Inflammatory macrophage treated with lipopolysaccharide for 1 hour (primary cell): ENCODE results near the gene CDK8.
A peak's percentile ranks its signal among the peaks of the same experiment; 100 is the strongest.

Source experiments
- DNase-seq, 2 donors: peaks; one replicate each; pipeline ENCODE4 v3.0.0-alpha.2; 2020 to 2022

The CDK8 gene

DNA sequence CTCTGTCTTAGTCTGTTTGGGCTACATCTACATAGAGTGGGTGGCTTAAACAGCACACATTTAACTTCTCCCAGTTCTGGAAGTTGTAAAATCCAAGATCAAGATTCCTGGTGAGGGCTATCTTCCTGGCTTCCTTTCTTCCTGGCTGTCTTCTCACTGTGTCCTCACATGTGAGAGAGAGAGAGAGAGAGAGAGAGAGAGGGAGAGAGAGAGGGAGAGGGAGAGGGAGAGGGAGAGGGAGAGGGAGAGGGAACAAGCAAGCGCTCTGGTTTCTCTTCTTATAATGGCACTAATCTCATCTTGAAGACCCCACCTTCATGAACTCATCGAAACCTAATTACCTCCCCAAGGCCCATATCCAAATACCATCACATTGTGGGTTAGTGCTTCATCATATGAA, 69.2 kb downstream of the CDK8 start:
- DNase-seq, result no peak

DNA sequence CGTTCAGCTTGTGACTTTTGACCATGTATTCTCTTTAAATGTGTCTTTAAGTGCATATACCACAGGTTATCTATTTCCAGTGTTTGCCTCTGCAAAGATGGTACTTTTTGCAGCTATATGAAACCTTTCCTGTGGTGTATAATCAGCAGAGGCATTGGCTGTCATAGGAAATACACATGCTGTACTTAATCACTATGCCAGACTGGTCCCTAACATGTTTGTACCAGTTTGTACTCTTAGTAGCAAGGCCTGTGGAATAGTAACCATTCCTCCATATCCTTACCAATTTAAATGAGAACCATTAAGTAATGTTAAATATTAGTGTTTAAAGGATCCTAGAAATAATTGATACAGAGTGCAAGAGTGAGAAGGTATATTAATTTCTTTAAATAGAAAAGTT, 69.8 kb downstream of the CDK8 start:
- no peak for DNase-seq

DNA sequence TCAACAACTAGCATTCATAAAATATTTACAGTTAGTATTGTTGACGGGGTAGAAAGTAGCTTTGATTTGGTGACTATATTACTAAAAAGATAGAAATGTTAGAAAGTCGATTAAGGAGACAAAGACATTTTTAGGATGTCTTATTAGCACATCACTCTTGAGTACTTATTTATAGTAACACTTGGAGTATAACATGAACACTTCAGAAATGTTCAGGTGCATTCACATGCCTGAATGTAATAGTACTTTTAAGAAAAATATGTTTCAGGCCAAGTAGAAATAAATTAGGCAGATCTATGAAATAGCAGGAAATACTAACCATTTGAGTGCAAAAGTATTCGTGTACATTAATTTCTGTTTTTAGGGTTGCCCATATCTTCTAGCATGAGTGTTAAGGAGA, 70.4 kb downstream of the CDK8 start:
- DNase-seq, result no peak

DNA sequence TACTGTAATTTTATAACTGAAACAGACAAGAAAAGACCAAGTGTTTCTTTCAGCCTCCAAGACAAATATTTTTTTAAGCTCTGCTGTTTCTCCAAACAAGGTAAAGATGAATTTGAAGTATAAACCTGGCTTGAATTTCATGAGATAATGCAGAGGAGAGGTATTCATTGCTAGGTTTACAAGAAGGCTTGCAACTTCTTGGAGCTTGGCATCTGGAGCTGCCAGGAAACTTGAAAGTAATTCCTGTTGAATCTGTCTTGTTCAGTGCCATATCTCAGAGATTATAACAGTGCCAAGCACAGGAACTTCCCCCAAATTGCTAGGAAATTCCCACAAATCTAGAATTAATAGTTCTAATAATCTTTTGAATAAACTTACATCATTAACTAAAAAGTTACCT, 70.9 kb downstream of the CDK8 start:
- DNase-seq, result no peak

DNA sequence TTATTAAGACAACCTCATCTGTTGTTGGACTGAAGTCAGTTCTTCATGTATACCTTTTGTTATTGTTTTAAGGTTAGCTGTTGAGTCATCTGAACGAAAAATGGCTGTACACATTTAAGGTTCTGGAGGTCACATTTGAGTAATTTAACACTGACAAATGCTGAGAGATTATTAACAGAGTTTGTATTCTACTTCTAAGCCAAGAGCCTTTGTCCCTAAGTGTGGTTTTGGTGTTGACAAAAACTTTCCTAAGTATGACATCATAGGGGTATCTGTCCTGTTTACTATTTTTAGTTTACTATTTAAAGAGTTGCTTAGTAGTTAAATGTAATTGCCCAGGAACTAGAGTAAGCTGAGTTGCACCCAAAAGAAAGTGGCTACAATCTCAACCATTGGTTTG, 71.9 kb downstream of the CDK8 start:
- DNase-seq, result no peak

DNA sequence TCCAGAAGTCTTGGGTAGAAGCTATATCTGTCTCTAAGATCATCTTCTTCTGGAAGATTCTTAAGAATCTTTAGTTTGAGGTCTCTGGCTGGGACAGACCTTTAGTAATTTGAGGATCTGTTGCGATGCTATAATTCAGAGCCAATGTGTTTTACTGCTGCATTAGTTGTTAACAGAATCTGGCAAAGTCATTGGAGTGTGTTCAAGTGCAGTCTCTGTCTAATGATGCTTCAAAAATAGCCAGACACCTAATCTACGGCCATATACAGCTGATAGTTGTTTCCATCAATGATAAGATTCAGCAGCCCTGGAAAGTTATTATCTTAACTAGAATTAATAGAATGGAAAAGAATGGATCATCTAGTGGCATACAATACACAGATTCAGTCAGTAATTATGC, 72.6 kb downstream of the CDK8 start:
- DNase-seq, result no peak

DNA sequence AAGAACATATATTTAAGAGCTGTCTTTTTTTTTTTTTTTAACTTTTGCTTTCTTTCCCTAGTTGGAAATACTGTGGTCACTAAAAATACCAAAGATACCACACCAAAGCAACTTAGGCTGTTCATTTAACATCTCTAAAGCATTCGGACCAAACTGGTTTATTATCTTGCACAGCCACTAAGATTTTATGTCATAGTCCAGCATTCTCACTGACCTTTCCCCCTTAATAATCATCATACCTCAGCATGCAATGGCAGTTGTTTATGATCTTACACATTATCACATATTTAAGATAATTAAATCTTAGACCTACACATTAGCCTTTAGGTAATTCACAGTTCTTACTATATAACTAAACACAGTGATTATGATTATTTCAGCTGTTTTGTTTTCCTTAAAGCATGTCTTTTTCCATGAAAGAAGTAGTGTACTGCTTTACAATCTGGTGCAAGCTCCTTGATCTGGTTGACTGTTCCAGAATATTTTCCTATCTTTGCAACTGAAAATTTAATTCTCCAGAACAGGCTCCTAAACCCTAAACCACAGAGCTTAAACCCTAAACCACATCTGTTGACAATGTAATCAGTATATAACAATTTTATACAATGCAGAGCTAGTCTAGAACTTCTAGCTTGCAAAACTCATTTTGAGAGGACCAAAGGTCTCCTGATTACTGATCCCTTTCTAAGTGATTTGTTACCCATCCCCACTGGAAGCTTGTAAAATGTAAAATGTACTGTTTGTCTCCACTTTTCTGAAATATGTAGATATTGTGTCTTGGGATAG, 74.2 kb downstream of the CDK8 start:
- DNase-seq, result no peak

DNA sequence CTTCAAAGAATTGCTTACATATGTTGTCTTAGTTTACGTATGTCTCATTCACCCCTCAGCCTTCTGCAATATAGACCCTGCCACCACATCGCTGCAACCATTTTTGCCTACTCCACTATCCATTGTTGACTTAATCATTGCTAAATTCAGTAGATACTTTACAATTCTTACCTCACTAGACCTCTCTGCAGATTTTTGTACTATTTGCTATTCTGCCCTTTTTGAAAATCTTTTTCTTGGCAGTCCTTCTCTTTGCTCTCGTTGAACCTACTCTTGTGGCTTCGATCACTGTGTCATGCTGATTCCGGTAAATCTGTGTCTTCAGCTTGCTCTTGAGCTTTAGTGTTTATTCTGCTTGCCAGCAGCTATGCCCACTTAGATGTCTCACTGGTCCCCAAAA, 81.2 kb downstream of the CDK8 start:
- DNase-seq, result no peak

DNA sequence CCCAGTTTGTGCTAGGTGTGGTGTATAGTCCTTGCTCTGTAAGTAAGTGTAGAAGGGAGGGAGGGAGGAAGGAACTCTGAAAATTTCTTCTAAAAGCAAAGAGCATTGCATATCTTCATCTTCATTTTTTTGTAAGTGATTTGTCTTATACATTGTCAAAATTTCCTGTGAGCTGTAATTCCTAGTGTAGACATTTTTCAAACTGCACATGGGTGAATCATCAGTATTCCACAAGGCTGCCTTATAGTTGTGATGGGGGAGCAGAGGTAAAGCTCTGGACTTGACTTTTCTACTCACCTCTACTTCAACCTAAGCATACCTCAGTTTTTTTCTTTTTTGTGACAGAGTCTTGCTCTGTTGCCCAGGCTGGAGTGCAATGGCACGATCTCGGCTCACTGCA, 86.9 kb downstream of the CDK8 start:
- DNase-seq, result no peak

DNA sequence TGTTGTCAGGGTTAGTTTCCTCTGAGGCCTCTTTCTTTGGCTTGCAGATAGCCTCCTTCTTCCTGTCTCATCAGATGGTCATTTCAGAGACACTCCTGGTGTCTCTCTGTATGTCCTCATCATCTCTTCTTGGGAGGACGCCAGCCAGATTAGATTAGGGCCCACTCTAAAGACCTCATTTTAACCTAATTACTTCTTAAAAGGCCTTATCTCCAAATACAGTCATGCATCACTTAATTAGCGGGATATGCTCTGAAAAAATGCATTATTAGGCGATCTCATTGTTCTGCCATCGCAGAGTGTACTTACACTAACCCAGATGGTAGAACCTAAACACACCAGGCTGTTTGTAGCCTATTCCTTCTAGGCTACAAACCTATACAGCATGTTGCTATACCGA, 89.0 kb downstream of the CDK8 start:
- DNase-seq, result no peak

DNA sequence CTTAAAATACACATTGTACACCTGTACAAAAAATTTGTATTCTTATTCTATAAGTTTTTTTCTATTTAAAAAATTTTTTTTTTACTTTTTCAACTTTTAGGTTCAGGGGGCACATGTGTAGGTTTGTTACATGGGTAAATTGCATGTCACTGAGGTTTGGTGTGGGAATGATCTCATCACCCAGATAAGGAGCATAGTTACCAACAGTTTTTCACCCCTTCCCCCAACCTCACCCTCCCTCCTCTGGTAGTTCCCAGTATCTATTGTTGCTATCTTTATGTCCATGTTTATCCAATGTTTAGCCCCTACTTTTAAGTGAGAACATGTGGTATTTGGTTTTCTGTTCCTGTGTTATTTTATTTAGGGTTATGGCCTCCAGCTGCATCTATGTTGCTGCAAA, 89.9 kb downstream of the CDK8 start:
- no peak for DNase-seq

DNA sequence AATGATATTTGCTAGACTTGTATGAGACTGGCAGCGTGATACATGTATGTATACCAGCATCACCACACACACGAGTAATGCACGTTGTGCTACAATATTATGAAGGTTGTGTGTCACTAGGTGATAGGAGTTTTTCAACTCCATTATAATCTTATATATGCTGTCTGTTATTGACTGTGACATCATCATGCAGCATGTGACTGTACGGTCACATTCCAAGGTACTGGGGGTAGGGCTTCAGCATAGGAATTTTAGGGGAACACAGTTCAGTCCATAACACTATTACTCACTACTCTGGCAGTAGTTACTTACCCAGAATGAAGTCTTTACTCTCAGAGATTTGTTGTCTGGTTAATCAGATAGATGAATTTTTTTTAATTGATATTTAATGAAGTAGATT, 91.1 kb downstream of the CDK8 start:
- DNase-seq, result no peak

DNA sequence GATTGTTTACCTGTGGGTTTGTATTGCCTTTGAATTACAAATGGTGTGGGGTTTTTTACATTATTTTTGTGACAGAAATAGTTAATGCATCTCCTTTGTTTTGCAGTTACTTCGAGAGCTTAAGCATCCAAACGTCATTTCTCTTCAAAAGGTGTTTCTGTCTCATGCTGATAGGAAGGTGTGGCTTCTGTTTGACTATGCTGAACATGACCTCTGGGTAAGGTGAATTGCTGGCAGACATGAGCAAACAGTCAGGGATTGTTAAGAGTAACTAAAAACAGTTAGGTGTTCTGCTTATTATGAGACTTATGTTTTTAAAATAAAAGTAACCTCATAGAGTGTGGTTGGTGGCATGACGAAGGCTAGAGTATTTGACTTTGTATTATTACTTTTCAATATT, 95.0 kb downstream of the CDK8 start:
- DNase-seq, result no peak

DNA sequence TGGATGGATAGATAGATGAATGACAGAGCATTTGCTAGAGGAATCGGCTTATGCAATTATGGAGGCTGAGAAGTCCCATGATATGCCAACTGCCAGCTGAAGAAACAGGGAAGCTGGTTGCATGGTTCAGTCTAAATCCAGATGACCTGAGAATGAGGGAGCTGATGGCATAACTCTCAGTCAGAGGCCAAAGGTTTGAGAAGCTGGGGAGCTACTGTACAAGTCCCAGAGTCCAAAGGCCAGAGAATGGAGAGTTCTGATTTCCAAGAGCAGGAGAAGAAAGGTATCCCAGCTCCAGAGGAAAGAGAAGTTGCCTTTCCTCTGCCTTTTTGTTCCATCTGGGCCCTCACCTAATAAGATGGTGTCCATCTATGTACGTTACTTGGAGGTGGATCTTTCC, 108.3 kb downstream of the CDK8 start:
- no peak for DNase-seq

DNA sequence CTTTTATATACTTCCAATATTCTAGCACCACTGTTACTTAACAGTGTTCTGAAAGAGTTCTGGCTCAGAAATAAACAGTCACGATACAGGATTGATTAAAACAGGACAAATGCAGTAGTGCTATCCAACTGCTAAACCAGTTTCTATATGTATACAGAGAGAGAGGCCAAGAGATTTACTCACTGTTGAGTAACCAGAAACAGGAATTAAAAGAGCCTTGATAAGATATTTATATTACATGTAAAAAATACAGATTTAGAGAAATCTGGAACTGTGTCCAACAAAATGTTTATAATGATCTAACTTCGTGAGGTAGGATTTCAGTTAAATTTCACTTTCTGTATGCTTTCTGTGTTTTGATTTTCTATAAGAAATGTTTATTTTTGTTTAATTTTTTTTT, 116.6 kb downstream of the CDK8 start:
- no peak for DNase-seq

DNA sequence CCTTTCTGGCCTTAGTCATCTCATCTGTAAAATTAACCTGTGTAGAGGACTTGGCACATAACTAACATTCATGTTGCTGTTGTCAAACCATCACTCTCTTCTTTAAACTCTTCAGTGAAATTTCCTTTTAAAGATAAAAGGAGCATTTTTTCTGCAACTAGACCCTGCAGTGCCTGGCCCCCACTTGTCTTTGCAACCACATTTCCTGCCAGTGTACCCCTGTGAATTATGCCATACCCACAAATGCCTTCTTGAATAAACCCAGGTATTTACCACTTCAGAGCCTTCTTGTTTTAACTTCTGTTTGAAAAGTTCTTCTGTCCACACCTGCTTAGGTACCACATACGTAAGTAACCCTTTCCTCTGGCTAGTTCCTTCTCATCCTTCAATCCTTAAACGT, 118.8 kb downstream of the CDK8 start:
- no peak for DNase-seq

DNA sequence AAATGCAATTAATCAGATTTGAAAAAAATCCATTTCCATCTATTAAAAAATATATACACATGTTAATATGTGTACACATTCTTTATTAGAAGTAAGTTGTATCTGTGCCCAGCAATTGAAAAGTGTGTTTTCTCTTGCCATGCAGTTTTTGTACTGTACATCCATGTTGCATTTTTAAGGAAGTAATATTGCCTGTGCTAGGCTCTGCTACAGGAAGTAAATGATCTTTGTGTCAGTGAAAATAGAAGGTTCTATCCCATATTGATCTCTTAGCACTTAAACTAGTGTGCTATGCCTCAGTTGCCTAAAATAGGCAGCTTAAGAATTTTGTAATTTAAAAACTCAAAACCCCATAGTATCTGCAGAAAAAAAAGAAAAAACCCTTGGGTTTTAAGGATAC, 122.5 kb downstream of the CDK8 start:
- no peak for DNase-seq

DNA sequence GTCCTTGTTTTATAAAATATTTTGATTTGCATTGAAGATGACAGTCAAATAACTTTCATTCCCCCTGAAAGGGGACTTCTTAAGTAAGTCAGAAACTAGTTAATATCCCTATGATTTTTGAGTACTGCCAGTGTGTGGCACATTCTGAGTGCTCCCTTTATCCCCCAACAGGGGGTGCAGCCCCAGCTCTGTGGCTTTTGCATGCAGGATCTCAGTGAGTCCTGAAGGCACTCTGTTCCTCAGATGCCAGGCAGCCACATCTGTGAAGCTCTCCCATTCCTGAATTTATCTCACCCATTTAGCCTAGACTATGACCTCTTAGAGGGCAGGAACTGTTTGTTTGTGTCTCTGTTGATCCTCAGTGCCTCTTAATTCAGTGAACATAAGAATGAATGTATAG, 123.1 kb downstream of the CDK8 start:
- peak in 1 of 2 donors; percentile 3 for DNase-seq

DNA sequence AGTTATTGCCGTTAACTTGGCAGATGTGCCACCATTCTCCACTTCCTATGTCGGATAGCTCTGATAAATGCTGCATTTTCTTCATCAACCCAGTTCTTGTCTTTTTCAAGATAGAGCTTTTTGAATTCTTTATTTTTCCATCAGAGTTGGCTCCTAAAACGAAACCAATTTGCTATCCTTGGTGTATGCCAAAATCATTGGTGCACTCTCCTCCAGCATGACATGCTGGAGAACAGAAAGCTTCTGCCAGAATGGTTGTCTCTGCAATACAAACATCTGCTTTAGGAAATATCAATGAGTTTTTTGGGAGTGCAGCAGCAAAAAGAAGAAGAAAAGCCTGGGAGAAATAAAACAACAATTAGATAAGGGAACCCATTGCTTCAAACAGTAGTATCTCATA, 124.2 kb downstream of the CDK8 start:
- no peak for DNase-seq

DNA sequence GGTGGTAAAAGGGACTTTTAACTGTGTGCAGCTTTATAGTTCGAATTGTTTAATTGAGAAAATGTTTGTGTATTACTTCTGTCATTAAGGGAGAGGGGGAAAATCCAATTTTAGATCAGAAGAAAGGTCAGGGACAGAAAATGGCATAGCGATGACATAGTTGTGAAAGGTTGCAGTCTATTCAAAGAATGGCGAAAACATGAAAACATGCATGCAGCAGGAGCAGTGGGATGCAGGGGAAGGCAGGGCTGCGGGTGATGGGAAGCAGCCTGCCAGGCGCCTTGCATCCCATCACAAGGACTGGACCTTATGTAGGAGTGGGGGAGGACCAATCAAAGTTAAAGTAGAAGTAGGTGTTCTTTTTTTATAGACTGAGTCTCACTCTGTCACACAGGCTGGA, 125.9 kb downstream of the CDK8 start:
- DNase-seq, result no peak

DNA sequence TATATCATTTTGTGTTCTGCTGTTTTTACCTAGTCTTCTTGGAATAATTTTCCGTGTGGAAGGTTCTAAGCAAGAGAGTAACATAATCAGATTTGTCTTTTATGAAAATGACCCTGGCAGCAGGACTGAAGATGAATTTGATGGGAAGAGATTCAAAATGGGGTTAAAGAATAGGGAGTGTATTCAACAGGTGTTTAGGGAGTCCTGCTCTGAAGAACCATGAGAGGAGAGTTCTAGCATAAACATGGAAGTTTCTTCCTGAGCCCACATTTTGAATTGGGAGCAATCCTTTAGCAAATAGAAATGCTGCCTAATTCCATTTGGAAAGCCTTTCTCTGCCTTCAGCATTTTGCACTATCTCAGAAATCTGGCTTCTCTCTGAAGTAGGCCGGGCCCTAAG, 127.0 kb downstream of the CDK8 start:
- DNase-seq, result no peak

DNA sequence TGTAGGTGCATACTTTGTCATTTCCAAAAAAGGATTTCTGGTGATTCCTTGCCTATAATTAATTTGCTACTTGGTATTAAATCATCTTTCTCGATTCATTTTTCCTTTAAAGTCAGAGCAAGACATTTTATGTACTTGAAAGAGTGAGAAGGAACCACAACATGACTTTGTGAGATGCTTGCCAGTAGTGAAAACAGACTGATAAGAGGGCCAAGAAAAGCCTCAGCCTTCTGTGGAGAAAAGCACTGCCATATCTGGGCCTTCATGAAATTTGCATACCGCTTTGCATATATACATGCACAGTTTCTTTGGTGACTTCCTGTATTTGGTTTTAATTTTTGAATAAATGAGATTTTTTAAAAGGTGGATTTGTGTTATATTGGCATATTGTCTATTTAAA, 128.4 kb downstream of the CDK8 start:
- no peak for DNase-seq

DNA sequence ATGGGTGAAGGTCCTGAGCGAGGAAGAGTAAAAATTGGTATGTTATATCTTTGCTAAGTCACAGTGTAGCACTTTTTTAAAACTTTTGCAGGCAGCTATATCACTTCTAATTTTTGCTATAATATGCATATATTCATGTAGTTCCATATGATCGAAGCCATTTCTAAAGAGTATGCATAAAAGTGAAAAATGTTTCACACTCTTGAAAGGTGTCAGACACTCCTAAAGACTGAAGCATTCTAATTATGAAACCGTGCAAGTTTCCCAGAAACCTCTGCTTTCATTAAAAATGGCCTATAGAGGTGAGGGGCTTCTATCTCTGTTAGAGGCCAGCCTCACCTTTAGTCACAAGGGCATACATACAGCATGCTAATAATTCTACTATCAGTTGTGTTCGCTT, 128.9 kb downstream of the CDK8 start:
- no peak for DNase-seq

DNA sequence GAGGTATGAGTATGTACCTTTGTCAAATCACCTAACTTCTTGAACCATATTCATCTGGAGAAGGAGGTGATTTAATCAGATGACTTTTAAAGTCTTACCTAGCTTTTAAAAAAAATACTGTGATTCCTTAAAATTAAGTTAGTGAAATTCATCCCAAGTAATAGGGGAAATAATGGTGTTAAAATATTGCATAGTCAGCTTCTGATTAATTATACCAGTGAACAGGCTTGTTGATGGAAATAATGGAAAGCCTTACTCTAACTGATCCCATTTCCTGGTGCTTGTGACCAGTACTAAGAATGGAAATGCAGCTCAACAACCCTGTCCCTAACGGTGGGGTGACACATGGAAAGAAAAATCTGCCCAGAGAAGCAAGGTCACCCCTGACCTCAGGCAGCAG, 130.7 kb downstream of the CDK8 start:
- no peak for DNase-seq

DNA sequence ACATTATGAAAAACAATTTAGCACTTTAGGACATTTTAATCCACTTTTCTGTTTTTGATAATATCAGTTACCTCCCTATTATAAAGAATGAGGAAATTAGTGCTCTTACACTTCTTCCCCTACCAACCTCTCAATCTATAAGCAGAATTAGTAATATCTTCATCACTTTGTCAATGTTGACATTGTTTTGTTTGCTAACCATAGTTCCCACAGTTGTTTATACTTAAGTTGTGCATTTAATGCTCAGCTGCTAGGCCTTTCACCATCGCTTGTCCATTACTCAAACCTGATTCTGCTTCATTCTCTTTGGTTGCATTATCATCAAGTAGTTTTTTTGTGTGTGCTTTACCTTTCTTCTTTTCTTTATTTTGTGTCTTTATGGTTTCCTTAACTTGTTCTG, 132.1 kb downstream of the CDK8 start:
- no peak for DNase-seq

DNA sequence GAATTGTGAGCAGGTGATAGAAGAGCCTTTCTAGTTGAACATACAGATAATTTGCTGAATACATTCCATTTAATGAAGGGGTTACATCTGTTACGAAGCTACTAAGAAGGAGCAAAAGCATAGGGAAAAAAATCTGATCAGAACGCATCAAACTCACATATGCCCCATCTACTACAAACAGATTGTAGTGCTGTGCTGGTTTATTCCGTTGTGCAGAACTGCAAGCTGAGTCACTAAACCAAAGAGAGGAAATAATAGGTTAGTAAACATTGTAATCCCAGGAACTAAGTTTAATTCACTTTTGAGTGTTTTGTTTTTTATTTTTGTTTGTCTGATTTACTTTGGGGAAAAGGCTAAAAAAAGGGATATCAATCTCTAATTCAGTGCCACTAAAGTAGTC, 136.3 kb downstream of the CDK8 start:
- DNase-seq, result no peak
